IPS-NIHi7 (cell line): ENCODE data around the gene CCT4.
A peak's percentile ranks its signal among the peaks of the same experiment; 100 is the strongest.
"Not testable (repeated sequence)": the region's sequence is repeated elsewhere in the genome, so short reads cannot be mapped to it uniquely, and the experiment has no call there.

Experiments
- DNase-seq: peaks from one replicate; pipeline ENCODE4 v3.0.0; 2012; ENCODE audit warnings: mixed read lengths; ENCODE audit errors: extremely low spot score

Gene CCT4

GRCh38 chr2:61888267-61889055 is at the start of gene CCT4:
Gene CCT4 (minus strand): TSS chr2:61888656. CDS start chr2:61888507, 149 bp downstream.
- DNase-seq, result peak; percentile 89

- DNase-seq, result no peak
These were observed 49.4 kb upstream of the CCT4 start for GRCh38 chr2:61937886-61938285.

GRCh38 chr2:61937098-61937497 is 48.6 kb upstream of the CCT4 start:
- DNase-seq, result no peak

- DNase-seq, result no peak
These were observed 40.5 kb upstream of the CCT4 start for GRCh38 chr2:61928826-61929461.

- no peak for DNase-seq
These were observed 38.3 kb upstream of the CCT4 start for GRCh38 chr2:61926531-61927477.

- DNase-seq, result no peak
These were observed 36.6 kb upstream of the CCT4 start for GRCh38 chr2:61924895-61925663.

- no peak for DNase-seq
These were observed 34.3 kb upstream of the CCT4 start for GRCh38 chr2:61922714-61923113.

GRCh38 chr2:61920548-61920947 is 32.1 kb upstream of the CCT4 start:
- DNase-seq, result no peak

GRCh38 chr2:61914794-61915193 is 26.3 kb upstream of the CCT4 start:
- not testable (repeated sequence) for DNase-seq

- DNase-seq, result no peak
These were observed 23.1 kb upstream of the CCT4 start for GRCh38 chr2:61911510-61911909.

- no peak for DNase-seq
These were observed 22.1 kb upstream of the CCT4 start for GRCh38 chr2:61910603-61911002.

- no peak for DNase-seq
These were observed 20.7 kb upstream of the CCT4 start for GRCh38 chr2:61909116-61909515.

GRCh38 chr2:61906186-61906470 is 17.7 kb upstream of the CCT4 start:
- no peak for DNase-seq

GRCh38 chr2:61905372-61906185 is 17.1 kb upstream of the CCT4 start, which contains the start of gene COMMD1:
Gene COMMD1 (plus strand): TSS chr2:61905674. CDS start chr2:61905679, 5 bp downstream.
- peak; percentile 74 for DNase-seq

GRCh38 chr2:61900281-61900680 is 11.8 kb upstream of the CCT4 start:
- DNase-seq, result no peak

GRCh38 chr2:61898810-61899209 is 10.4 kb upstream of the CCT4 start:
- no peak for DNase-seq

GRCh38 chr2:61887717-61888266 is 664 bp downstream of the CCT4 start:
- DNase-seq, result no peak

- no peak for DNase-seq
These were observed 2.4 kb downstream of the CCT4 start for GRCh38 chr2:61885896-61886603.

GRCh38 chr2:61882850-61883249 is 5.6 kb downstream of the CCT4 start:
- DNase-seq, result no peak

- DNase-seq, result not testable (repeated sequence)
These were observed 9.1 kb downstream of the CCT4 start for GRCh38 chr2:61879351-61879750.
